H1 (cell line): ENCODE results near the gene MIX23. TPM values are rescaled to one million over a fixed set of nuclear protein-coding genes. Genes with fewer than 3 reads are reported as not detected.
A peak's percentile ranks its signal among the peaks of the same experiment; 100 is the strongest.

Source experiments
- CREB1 ChIP-seq: IDR thresholded peaks from 2 replicates; pipeline ENCODE4 v1.6.1; 2012; ENCODE audit warnings: inconsistent platforms
- GTF2F1 ChIP-seq: IDR thresholded peaks from 2 replicates; pipeline ENCODE4 v1.6.1; 2012; ENCODE audit warnings: low read depth, low read length, improper control_type of control experiment, borderline replicate concordance
- TBP ChIP-seq: IDR thresholded peaks from 2 replicates; pipeline ENCODE4 v1.6.1; 2011; ENCODE audit warnings: low read depth, low read length, improper control_type of control experiment
- TEAD4 ChIP-seq: IDR thresholded peaks from 2 replicates; pipeline ENCODE4 v1.6.1; 2012; ENCODE audit warnings: low read depth, low read length, inconsistent platforms, mixed read lengths
- polyA plus RNA-seq, 7 experiments: library from polyadenylated mRNA; depleted of rRNA in 3 of 7; stranded (reverse) in 5 of 7; unstranded in 2 of 7; fragments of >200 nt in 5 of 7; fragments of 200-250 nt in 2 of 7; gene quantifications; 1 replicate in 5 of 7; 2 replicates in 1 of 7; 4 replicates in 1 of 7; pipeline versions ENCODE4 v1.2.1 to v1.2.3, GENCODE V29; 2011 to 2013; ENCODE audit warnings: missing spikeins in 2 of 7, mixed read lengths in 2 of 7
- total RNA-seq: library from RNA; stranded (reverse); fragmentation: NEBNext Ultra II Directional; extraction: Animal tissue kit (Norgen Biotek cat#: 25700); gene quantifications from 2 replicates; pipeline ENCODE4 v1.2.1, GENCODE V29; 2021
- TF ChIP-seq, protein P1 (sequence below), 3 experiments: IDR thresholded peaks; 1 replicate in 2 of 3; 2 replicates in 1 of 3; pipeline versions ENCODE4 v1.5.1 to v1.6.1; 2011; ENCODE audit warnings: low read length in 3 of 3, mild to moderate bottlenecking in 3 of 3, inconsistent platforms in 2 of 3, low read depth in 1 of 3, moderate library complexity in 1 of 3; ENCODE audit not compliant: insufficient read depth in 1 of 3; ENCODE audit errors: control extremely low read depth in 1 of 3

MIX23 gene
- total and polyA plus RNA-seq, 2 of the 8 experiments (the other 6 are each of a cell fraction or from before 2014, with no cell fraction given) = 22.1 to 69.6 TPM

DNA sequence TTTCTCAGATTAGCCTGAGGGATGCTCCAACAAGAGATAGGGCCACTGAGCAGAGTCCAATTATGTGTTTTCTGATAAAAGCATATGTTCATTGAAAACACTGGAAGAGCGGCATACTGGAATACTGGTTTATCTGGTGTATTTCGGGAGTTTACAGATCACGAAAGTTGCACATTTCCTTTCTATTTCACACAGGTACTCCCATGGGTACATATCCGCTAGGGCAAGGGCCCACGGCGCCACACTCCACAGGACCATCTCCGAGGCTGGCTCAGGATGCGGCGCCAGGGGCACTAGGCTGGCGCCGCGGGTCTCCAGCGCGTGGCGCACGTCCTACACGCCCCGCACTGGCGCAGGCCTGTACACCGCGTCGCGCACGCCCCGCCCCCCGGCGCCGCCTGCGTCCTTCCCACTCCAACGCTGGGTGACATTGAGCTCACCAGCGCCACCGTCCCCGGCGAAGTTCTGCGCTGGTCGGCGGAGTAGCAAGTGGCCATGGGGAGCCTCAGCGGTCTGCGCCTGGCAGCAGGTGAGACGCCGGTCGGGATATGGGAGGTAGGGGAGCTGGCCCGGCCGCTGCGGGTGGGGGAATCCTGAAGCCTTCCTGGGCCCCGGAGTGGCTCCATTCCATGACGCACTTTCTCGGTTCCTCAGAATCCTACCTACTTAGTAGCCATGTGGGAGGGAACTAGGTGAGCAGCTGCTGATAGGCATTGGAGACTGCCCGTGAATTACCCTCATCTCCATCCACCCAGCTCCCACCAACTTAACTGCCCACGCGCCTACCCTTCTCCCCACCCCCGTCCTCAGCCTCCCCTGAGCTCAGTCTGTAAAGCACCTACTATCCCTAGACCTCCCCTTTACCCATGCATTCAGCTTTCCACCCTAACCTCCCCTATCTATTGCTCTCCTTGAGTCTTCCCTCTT is 1.0 kb upstream of the MIX23 start, which contains the start of gene FAM162A (continued):
- TF ChIP-seq TBP = peak; percentile 83
- peak; percentile 93 for TF ChIP-seq CREB1
- no peak; the same call in 1 of the 2 replicates for TF ChIP-seq GTF2F1
- TF ChIP-seq, protein P1, sequence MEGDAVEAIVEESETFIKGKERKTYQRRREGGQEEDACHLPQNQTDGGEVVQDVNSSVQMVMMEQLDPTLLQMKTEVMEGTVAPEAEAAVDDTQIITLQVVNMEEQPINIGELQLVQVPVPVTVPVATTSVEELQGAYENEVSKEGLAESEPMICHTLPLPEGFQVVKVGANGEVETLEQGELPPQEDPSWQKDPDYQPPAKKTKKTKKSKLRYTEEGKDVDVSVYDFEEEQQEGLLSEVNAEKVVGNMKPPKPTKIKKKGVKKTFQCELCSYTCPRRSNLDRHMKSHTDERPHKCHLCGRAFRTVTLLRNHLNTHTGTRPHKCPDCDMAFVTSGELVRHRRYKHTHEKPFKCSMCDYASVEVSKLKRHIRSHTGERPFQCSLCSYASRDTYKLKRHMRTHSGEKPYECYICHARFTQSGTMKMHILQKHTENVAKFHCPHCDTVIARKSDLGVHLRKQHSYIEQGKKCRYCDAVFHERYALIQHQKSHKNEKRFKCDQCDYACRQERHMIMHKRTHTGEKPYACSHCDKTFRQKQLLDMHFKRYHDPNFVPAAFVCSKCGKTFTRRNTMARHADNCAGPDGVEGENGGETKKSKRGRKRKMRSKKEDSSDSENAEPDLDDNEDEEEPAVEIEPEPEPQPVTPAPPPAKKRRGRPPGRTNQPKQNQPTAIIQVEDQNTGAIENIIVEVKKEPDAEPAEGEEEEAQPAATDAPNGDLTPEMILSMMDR (IDR thresholded peaks at IDR 0.05; ENCODE audit: control extremely low read depth in 1 of 3, insufficient read depth in 1 of 3, low read depth in 1 of 3, low read length in 3 of 3) = peak; percentile 52 to 70 (median 53)
- TF ChIP-seq TEAD4 = no peak
